Middle frontal gyrus (tissue), 1 donor: ENCODE data around the gene MGAT5.

ENCODE experiments used
- DNase-seq: peaks from one replicate; pipeline ENCODE4 v3.0.0-alpha.2; 2015; ENCODE audit warnings: low spot score; ENCODE audit errors: extremely low spot score

The MGAT5 gene

DNA sequence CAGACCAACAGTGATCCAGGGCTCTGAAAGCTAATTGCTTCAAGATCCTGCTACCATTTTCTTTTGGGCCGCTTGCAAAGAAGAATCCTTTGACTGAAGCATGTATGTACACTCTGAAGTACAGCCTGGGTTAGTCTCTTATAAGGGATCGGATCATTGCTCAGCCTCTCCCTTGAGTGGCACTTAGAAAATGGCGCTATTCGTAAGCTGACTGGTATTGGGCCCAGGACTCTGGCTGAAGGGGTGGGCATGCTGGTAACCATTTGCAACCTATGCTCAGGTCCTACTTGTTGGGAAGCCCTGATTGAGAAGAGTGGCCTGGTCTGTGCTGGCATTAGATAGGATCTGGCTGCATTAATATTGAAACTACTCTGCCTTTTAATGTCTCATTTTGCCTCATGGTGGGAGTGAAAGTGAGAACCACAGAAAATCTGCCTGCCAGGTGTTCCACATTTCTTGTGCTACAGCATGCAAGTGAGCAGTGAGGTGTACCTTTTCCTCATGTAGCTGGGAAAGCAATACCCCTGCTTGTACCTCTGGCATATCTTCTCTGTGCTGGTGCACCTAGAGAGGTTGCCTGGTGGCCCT lies 661 bp upstream of the MGAT5 start:
- no peak for DNase-seq

- DNase-seq, result no peak
Measured at GRCh38 chr2:134254824-134255223, 952 bp downstream of the MGAT5 start.

- no peak for DNase-seq
Measured at GRCh38 chr2:134256956-134257355, 3.1 kb downstream of the MGAT5 start.

- DNase-seq, result no peak
Measured at GRCh38 chr2:134257509-134257908, 3.6 kb downstream of the MGAT5 start.

DNA sequence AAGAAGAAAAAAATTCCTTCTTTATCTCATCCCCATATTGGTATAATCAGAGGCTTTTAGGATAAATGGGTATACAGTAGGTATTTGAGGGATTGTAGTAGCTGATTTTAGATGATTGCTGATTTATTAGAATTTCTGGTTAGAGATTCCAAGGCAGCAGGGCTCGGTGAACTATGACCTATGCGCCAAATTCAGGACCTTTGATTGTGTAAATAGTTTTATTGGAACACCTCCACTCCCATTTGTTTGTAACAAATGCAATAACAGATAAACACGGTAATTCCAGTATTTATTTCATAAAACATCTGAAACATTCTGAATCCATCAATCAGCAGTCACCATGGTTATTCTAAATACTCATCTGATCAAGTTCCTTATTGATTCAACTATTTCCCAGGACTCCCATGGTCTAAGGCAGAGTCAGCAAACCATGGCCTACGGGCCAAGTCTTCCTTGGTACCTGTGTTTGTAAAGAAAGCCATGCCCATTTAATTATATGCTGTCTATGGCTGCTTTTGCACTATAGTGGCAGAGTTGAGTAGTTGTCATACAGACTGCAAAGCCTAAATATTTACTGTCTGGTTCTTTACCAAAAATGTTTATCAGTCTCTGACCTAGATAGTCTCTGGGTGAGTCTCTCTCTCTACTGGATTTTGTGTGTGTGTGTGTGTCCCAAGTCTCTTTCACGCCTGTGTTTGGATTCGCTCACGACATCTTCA lies 4.3 kb downstream of the MGAT5 start:
- no peak for DNase-seq

DNA sequence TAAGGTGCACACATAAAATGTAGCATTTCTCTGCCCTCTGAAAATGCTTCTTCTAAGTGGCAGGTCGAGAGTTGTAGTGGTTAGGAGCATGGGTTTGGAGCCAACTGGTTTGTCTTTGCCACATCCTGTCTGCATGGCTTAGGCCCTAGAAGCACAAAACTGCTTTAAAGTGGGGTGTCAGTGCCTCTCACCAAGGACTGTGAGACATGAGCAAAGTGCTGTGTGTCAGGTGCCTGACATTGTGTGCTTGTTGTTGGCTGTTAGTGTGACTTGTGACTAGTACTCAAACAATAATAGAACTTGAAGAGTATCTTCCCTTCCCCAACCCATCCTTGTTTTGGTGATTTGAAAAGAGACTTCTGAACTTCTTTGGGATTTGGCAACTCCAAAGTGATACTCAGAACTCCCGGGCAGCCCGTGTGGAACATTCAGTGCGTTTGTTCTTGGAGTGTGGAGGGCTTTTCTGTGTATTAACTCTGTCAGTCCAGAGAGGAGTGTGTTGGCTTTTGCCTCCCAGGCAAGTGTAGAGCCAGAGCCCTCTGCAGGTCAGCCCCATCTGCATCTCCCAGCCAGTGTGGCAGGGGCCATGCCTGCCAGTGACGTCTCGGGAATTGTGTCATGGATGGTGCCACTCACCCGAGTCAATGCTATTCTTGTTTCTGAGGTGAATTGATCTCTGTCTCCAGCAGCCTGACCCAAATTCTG lies 5.0 kb downstream of the MGAT5 start:
- DNase-seq, result peak; percentile 36

DNA sequence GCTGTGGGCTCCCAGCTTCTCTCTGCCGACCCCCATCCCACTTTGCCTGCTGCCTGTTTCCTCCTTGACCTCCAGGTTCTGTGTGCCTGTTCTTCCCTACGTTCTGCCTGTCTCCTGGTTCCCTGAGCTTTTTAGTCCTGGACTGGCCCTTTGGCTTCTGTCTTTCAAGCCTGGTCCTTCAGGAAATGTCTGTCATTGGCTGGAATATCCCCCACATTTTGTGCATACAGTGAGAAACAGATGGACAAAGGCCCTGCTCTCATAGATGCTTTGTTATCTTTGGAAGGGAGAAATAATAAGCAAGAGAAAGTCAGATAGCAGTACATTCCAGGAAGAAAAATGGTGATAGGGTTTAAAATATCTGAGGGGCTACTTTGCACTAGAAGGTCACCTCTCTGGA lies 5.7 kb downstream of the MGAT5 start:
- no peak for DNase-seq

- no peak for DNase-seq
Measured at GRCh38 chr2:134259994-134260393, 6.1 kb downstream of the MGAT5 start.

DNA sequence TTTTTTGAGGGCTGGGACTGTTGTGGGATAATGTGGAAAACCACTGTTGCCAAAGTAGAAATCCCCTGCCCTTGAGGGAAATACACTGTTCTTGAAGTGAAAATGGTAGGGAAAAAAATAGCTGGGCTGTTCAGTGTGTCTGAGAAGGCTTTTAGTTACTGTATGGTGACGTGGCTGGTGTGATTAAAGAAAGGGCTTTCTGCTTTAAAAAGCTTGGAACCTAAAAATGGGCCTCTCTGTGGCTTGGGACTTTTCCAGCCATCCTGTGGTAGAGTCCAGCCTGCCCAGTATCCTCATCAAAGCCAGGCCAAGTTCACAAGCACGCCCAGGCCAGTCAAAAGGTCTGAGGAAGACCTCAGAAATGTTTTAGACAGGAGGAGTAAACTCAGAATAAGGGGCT lies 6.8 kb downstream of the MGAT5 start:
- DNase-seq, result no peak

GRCh38 chr2:134261398-134262131 lies 7.7 kb downstream of the MGAT5 start:
- no peak for DNase-seq

- DNase-seq, result no peak
Measured at GRCh38 chr2:134262684-134263083, 8.8 kb downstream of the MGAT5 start.

GRCh38 chr2:134268265-134268664 lies 14.4 kb downstream of the MGAT5 start:
- no peak for DNase-seq

DNA sequence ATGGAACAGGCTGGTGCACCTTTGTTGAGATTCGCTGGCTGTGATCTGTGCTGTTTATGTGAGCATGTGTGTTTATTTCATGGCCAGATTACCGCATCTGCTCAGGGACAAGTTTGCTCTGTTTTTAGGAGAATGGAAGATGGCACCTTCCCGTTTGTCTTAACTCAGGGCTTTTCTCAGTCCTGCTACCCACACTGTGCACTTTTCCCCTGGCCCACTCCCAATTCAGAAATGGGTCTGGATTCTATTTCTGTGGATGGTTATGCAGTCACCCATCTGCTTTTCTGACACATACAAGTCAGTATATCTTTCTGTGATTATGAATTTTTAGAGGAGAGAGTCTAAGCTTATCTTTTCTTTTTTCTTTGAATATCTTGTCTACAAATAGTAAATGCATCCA lies 15.4 kb downstream of the MGAT5 start:
- DNase-seq, result peak; percentile 12

- no peak for DNase-seq
Measured at GRCh38 chr2:134269972-134270735, 16.3 kb downstream of the MGAT5 start.

- DNase-seq, result no peak
Measured at GRCh38 chr2:134271758-134272157, 17.9 kb downstream of the MGAT5 start.

GRCh38 chr2:134272806-134273205 lies 18.9 kb downstream of the MGAT5 start:
- no peak for DNase-seq

GRCh38 chr2:134273256-134273983 lies 19.5 kb downstream of the MGAT5 start:
- DNase-seq, result no peak

DNA sequence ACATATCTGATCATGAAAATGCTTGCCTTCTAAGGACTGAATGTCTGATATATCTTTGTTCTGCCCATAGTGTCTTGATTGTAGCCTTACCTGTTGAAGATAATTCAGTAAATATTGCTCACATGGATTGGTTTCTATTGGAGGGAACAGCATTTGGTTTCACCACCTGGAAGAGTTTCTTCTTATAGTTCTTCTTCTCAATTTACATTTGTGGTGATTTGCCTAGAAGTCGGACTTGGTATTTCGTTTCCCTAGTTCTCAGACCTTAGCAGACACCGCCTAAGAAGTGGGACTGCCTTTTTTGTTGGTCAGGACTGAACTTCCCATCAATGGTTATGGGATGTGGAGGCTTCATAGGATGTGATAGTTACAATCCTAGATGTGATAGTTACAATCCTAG lies 20.2 kb downstream of the MGAT5 start:
- no peak for DNase-seq

GRCh38 chr2:134275058-134275862 lies 21.4 kb downstream of the MGAT5 start:
- no peak for DNase-seq
